ENCODE measurements around the gene FAM200C.

DNA sequence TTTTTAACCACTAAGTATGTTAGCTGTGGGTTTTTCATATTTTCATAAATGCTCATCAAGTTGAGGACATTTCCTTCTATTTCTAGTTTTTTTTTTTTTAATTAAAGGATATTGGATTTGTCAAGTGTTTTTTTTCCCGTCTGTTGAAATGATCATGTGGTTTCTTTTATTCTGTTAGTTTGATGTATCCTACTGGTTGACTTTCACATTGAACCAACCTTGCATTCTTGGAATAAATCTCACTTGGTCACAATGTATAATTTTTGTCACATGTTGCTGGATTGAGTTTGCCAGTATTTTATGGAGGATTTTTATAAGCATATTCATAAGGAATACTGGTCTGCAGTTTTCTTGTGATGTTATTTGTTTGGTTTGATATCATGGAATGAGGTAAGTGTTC, 12.4 kb downstream of the FAM200C start:
- TF ChIP-seq CTCF (IDR thresholded peaks at IDR 0.05) (no peak), POLR2A (IDR thresholded peaks at IDR 0.05) (no peak)

All from esophagus squamous epithelium (tissue), 4 donors.